Smooth muscle cell (in vitro differentiated cells): ENCODE results near the gene PDZRN3. TPM values are rescaled to one million over a fixed set of nuclear protein-coding genes. Genes with fewer than 3 reads are reported as not detected.
A peak's percentile ranks its signal among the peaks of the same experiment; 100 is the strongest.

ENCODE experiments used
- DNase-seq: peaks from one replicate; lab custom pipeline; 2025; ENCODE audit not compliant: unreplicated experiment; lab: John Stamatoyannopoulos, UW
- H2AFZ ChIP-seq: fragments of 200-600 bp; sonication (generic); 2 replicates; pipeline ENCODE4 v1.6.0; 2016; ENCODE audit warnings: antibody characterized with exemption, low read depth, mild to moderate bottlenecking
- H3F3A ChIP-seq: fragments of 200-600 bp; sonication (generic); 2 replicates; pipeline ENCODE4 v1.6.0; 2017; ENCODE audit warnings: antibody characterized with exemption, low read depth
- H3K27ac ChIP-seq: fragments of 200-600 bp; sonication (generic); 2 replicates; pipeline ENCODE4 v1.5.1; 2016; ENCODE audit warnings: low read depth, mild to moderate bottlenecking
- H3K27me3 ChIP-seq: fragments of 200-600 bp; sonication (generic); 2 replicates; pipeline ENCODE4 v1.6.1; 2016; ENCODE audit warnings: low read depth, mild to moderate bottlenecking
- H3K36me3 ChIP-seq: fragments of 200-600 bp; sonication (generic); 2 replicates; pipeline ENCODE4 v1.5.1; 2016; ENCODE audit warnings: low read depth
- H3K4me1 ChIP-seq: fragments of 200-600 bp; sonication (generic); 2 replicates; pipeline ENCODE4 v1.5.1; 2016; ENCODE audit warnings: low read depth
- H3K4me2 ChIP-seq: fragments of 200-600 bp; sonication (generic); 2 replicates; pipeline ENCODE4 v1.6.0; 2016; ENCODE audit warnings: mild to moderate bottlenecking
- H3K4me3 ChIP-seq: fragments of 200-600 bp; sonication (generic); 2 replicates; pipeline ENCODE4 v1.5.1; 2016; ENCODE audit warnings: mild to moderate bottlenecking
- H3K79me2 ChIP-seq: fragments of 200-600 bp; sonication (generic); 2 replicates; pipeline ENCODE4 v1.6.0; 2016; ENCODE audit warnings: low read depth, mild to moderate bottlenecking
- H3K9ac ChIP-seq: fragments of 200-600 bp; sonication (generic); 2 replicates; pipeline ENCODE4 v1.6.0; 2016; ENCODE audit warnings: low read depth
- H3K9me3 ChIP-seq: fragments of 200-600 bp; sonication (generic); replicated peaks from 2 replicates; pipeline ENCODE4 v1.5.1; 2016; ENCODE audit warnings: low read depth
- H4K20me1 ChIP-seq: fragments of 200-600 bp; sonication (generic); 2 replicates; pipeline ENCODE4 v1.6.0; 2016; ENCODE audit warnings: low read depth
- WGBS: methylation state at CpG from one replicate; pipeline ENCODE4 v1.1.7; 2016; ENCODE audit warnings: low lambda C conversion rate; 5-methylcytosine and 5-hydroxymethylcytosine counted together
- polyA plus RNA-seq: library from polyadenylated mRNA; unstranded; fragments of >200 nt; fragmentation: Nextera tagmentation; extraction: Ambion mirVana; gene quantifications from 2 replicates; pipeline ENCODE4 v1.2.1, GENCODE V29; 2016
- total RNA-seq: library from RNA; depleted of rRNA; stranded (reverse); fragments of >200 nt; gene quantifications from 2 replicates; pipeline ENCODE4 v1.2.3, GENCODE V29; 2014
- TF ChIP-seq, protein P1 (sequence below): fragments of 200-600 bp; sonication (generic); IDR thresholded peaks from 2 replicates; pipeline ENCODE4 v1.5.1; 2017; ENCODE audit warnings: borderline replicate concordance, mild to moderate bottlenecking, antibody characterized with exemption; ENCODE audit not compliant: insufficient read depth, poor library complexity, severe bottlenecking

Gene PDZRN3
- total and polyA plus RNA-seq, 2 experiments from 2014 or later, result 99.5 to 128 TPM

DNA sequence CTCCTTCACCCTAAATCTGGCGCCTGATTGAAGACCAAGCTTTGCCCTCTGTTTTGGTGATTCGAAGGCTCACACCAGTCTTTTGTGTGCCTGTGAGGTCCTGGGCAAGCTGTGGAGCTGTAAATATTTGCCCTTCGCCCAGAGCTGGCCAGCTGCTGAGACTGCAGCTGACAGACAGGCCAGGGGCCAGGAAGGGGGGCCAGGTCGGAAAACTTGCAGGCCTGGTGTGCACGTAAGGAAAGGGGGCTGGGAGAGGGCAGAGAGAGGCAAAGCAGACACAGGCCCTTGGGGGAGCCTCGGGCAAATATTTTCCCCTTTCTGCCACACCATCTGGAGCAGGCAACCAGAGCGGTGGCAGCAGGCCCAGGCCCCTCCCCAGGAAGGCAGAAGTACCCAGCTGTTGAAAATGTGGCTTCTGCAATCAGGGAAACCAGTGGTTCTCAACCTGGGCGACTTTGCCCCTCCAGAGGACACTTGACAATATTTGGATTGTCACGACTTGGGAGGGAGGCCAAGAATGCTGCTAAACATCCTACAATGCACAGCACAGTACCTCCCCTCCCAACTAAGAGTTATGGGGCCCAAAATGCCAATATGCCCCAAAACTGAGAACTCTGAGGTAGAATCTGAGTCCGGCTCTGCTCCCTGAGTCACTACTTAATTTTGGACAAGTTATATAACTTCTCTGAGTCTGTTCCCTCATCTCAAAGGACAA is 2.5 kb downstream of the PDZRN3 start:
- peaks cover 66% of the 10 kb centered on the region for H4K20me1 ChIP-seq
- no peaks in the 10 kb centered on the region for H3K9me3 ChIP-seq
- WGBS, result 18% methylated on average over 10 of the region's 10 CpGs
- peak overlapping the region; percentile 59 for H3K9ac ChIP-seq
- H3K4me2 ChIP-seq, result peak overlapping the region; percentile 91
- H3K27me3 ChIP-seq, result no peaks in the 10 kb centered on the region
- H3K36me3 ChIP-seq, result no peaks in the 10 kb centered on the region
- H3F3A ChIP-seq, result peaks cover 14% of the 10 kb centered on the region
- TF ChIP-seq, protein P1, sequence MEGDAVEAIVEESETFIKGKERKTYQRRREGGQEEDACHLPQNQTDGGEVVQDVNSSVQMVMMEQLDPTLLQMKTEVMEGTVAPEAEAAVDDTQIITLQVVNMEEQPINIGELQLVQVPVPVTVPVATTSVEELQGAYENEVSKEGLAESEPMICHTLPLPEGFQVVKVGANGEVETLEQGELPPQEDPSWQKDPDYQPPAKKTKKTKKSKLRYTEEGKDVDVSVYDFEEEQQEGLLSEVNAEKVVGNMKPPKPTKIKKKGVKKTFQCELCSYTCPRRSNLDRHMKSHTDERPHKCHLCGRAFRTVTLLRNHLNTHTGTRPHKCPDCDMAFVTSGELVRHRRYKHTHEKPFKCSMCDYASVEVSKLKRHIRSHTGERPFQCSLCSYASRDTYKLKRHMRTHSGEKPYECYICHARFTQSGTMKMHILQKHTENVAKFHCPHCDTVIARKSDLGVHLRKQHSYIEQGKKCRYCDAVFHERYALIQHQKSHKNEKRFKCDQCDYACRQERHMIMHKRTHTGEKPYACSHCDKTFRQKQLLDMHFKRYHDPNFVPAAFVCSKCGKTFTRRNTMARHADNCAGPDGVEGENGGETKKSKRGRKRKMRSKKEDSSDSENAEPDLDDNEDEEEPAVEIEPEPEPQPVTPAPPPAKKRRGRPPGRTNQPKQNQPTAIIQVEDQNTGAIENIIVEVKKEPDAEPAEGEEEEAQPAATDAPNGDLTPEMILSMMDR, result no peak
- H3K79me2 ChIP-seq, result peaks cover 73% of the 10 kb centered on the region
- H3K4me1 ChIP-seq, result peaks cover 18% of the 10 kb centered on the region
- H3K27ac ChIP-seq, result peak overlapping the region; percentile 36
- no peak for DNase-seq
- H3K4me3 ChIP-seq, result peak overlapping the region; percentile 75
- no peak overlapping the region for H2AFZ ChIP-seq

DNA sequence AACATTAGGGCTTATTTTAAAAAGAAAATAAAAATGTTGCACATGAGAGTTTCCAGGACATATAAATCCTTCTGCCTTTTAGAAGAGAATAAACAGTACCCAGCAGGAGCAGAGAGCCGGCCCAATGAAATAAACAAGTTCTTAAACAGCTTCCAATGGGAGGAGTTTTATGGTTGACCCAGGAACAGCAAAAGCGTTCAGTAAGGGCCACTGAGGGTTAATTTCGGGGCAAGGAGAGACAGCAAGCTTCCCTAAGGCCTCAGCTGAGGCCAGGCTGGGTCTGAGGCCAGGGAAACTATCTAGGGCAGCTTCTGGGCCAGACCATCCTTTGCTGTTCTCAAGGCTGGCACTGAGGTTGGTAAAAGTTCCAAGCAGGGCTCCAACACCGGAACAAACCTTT is 3.4 kb downstream of the PDZRN3 start:
- Histone ChIP-seq H3K27me3 (no peaks in the 10 kb centered on the region), H3F3A (peaks cover 17% of the 10 kb centered on the region), H3K4me3 (peak overlapping the region; percentile 75), H3K4me1 (peaks cover 13% of the 10 kb centered on the region), H3K9me3 (no peaks in the 10 kb centered on the region), H3K36me3 (no peaks in the 10 kb centered on the region), H2AFZ (no peak overlapping the region), H3K9ac (peak overlapping the region; percentile 59), H3K79me2 (peaks cover 82% of the 10 kb centered on the region), H3K27ac (peak overlapping the region; percentile 36), H3K4me2 (peak overlapping the region; percentile 91), H4K20me1 (peaks cover 75% of the 10 kb centered on the region)
- TF ChIP-seq, protein P1, result no peak
- no peak for DNase-seq
- 6% methylated on average over 4 of the region's 4 CpGs for WGBS

DNA sequence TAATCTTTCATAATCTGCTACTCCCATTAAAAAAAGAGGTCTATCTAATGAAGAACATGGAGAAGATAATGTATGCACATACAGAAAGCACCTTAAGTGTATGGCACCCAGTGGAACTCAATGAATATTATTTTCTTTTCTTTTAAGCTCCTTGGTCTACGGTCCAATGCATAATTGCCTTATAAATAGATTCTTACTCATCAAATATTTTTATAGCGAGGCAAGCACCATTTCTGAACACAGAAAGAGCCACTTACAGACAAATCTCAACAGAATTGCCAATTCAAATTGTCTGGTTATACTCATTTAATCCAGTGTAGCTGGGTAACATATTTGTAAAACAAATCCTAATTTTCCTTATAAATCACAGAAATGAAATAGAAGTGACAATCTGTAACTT is 6.3 kb downstream of the PDZRN3 start:
- Histone ChIP-seq H3F3A (peaks cover 18% of the 10 kb centered on the region), H2AFZ (no peak overlapping the region), H4K20me1 (peaks cover 99% of the 10 kb centered on the region), H3K27me3 (no peaks in the 10 kb centered on the region), H3K4me1 (peaks cover 19% of the 10 kb centered on the region), H3K27ac (peak overlapping the region; percentile 14), H3K4me3 (peak overlapping the region; percentile 27), H3K9ac (no peak overlapping the region), H3K4me2 (peak overlapping the region; percentile 79), H3K79me2 (peaks cover 99% of the 10 kb centered on the region), H3K9me3 (no peaks in the 10 kb centered on the region), H3K36me3 (no peaks in the 10 kb centered on the region)
- WGBS, result 56% methylated on average over 2 of the region's 2 CpGs
- no peak for DNase-seq
- TF ChIP-seq, protein P1, result no peak

DNA sequence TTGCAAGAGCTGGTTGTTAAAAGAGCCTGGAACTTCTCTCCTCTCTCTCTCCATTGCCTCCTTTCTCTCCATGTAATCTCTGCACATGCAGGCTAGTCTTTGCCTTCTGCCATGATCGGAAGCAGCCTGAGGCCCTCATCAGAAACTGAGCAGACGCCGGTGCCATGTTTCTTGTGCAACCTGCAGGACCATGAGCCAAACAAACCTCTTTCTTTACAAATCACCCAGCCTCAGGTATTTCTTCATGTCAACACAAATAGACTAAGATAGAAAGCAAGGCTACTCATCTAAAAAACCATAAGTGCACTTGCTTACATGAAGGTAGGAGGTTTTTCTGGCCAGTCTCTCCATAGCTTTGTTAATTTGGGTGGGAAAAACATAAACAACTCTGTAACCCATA is 8.7 kb downstream of the PDZRN3 start:
- no peak for DNase-seq
- H3K4me3 ChIP-seq, result no peak overlapping the region
- H3F3A ChIP-seq, result peaks cover 27% of the 10 kb centered on the region
- 92% methylated on average over 3 of the region's 3 CpGs for WGBS
- no peaks in the 10 kb centered on the region for H3K36me3 ChIP-seq
- no peak overlapping the region for H2AFZ ChIP-seq
- no peak overlapping the region for H3K9ac ChIP-seq
- peaks cover 16% of the 10 kb centered on the region for H3K4me1 ChIP-seq
- TF ChIP-seq, protein P1, result no peak
- H3K79me2 ChIP-seq, result peaks cover 99% of the 10 kb centered on the region
- H3K27me3 ChIP-seq, result no peaks in the 10 kb centered on the region
- no peaks in the 10 kb centered on the region for H3K9me3 ChIP-seq
- H3K4me2 ChIP-seq, result peak overlapping the region; percentile 65
- peaks cover 99% of the 10 kb centered on the region for H4K20me1 ChIP-seq
- no peak overlapping the region for H3K27ac ChIP-seq
